Osteoblast (primary cell): ENCODE results near the gene SMAP1. TPM values are rescaled to one million over a fixed set of nuclear protein-coding genes. Genes with fewer than 3 reads are reported as not detected.

Experiments used
- DNase-seq: peaks from one replicate; pipeline ENCODE4 v3.0.0; 2011; ENCODE audit warnings: low spot score, mixed read lengths; ENCODE audit not compliant: insufficient read length; ENCODE audit errors: missing footprints
- H2AFZ ChIP-seq: 2 replicates; pipeline ENCODE4 v1.6.0; 2011; ENCODE audit warnings: mild to moderate bottlenecking, low read length
- H3K27ac ChIP-seq: 2 replicates; pipeline ENCODE4 v1.5.1; 2011; ENCODE audit warnings: mild to moderate bottlenecking, low read depth, low read length, moderate library complexity
- H3K27me3 ChIP-seq: 2 replicates; pipeline ENCODE4 v1.6.0; 2012; ENCODE audit warnings: mild to moderate bottlenecking, control low read depth, inconsistent platforms, low read length, moderate library complexity; ENCODE audit not compliant: insufficient read depth
- H3K36me3 ChIP-seq: 2 replicates; pipeline ENCODE4 v1.5.1; 2011; ENCODE audit warnings: mild to moderate bottlenecking, low read length, control low read depth, moderate library complexity; ENCODE audit not compliant: insufficient read depth
- H3K4me1 ChIP-seq: 2 replicates; pipeline ENCODE4 v1.5.1; 2011; ENCODE audit warnings: mild to moderate bottlenecking, low read length, control low read depth, moderate library complexity; ENCODE audit not compliant: insufficient read depth
- H3K4me2 ChIP-seq: 2 replicates; pipeline ENCODE4 v1.6.0; 2011; ENCODE audit warnings: mild to moderate bottlenecking, low read length; ENCODE audit not compliant: insufficient read depth
- H3K4me3 ChIP-seq: fragments of 200-600 bp; sonication (generic); 3 replicates; pipeline ENCODE4 v1.5.1; 2012; ENCODE audit warnings: mild to moderate bottlenecking, low read length, inconsistent platforms; ENCODE audit not compliant: insufficient read depth
- H3K79me2 ChIP-seq: 2 replicates; pipeline ENCODE4 v1.6.0; 2012; ENCODE audit warnings: mild to moderate bottlenecking, low read length, control low read depth, inconsistent platforms; ENCODE audit not compliant: insufficient read depth
- H3K9me3 ChIP-seq: 2 replicates; pipeline ENCODE4 v1.5.1; 2011; ENCODE audit warnings: low read depth, low read length, control low read depth
- H4K20me1 ChIP-seq: 2 replicates; pipeline ENCODE4 v1.6.0; 2012; ENCODE audit warnings: mild to moderate bottlenecking, low read length, control low read depth; ENCODE audit not compliant: insufficient read depth
- CTCF ChIP-seq: IDR thresholded peaks from 2 replicates; pipeline ENCODE4 v1.5.1; 2011; ENCODE audit warnings: mild to moderate bottlenecking, low read depth, low read length, moderate library complexity; ENCODE audit errors: extremely low read depth
- total RNA-seq: library from RNA; depleted of rRNA; stranded (reverse); fragments of >200 nt; gene quantifications from 2 replicates; pipeline ENCODE4 v1.2.3, GENCODE V29; 2012

SMAP1 gene
- total RNA-seq: 33.7 and 37.7 TPM in 2 replicates

- no peak for TF ChIP-seq CTCF
- H3K4me1 ChIP-seq: peaks cover 15% of the 10 kb centered on the region
- no peaks in the 10 kb centered on the region for H3K36me3 ChIP-seq
Observed at GRCh38 chr6:70667711-70668498, at the start of gene SMAP1. Gene SMAP1 (plus strand): TSS chr6:70667883. CDS start chr6:70668024, 141 bp downstream.

GRCh38 chr6:70620746-70621145 is 46.9 kb upstream of the SMAP1 start:
- Histone ChIP-seq H3K27me3 (no peaks in the 10 kb centered on the region), H3K4me3 (no peak overlapping the region), H2AFZ (no peak overlapping the region), H4K20me1 (no peaks in the 10 kb centered on the region), H3K79me2 (no peaks in the 10 kb centered on the region), H3K4me2 (no peak overlapping the region), H3K36me3 (no peaks in the 10 kb centered on the region), H3K9me3 (no peaks in the 10 kb centered on the region), H3K27ac (no peak overlapping the region), H3K4me1 (no peaks in the 10 kb centered on the region)
- no peak for TF ChIP-seq CTCF
- DNase-seq: no peak

More at GRCh38 chr6:70667711-70668498, at the start of gene SMAP1:
- Histone ChIP-seq H3K27me3 (no peaks in the 10 kb centered on the region), H4K20me1 (peaks cover 21% of the 10 kb centered on the region), H3K79me2 (peaks cover 46% of the 10 kb centered on the region), H3K9me3 (no peaks in the 10 kb centered on the region), H2AFZ (peak within 1 kb of the TSS; percentile 98), H3K4me3 (peak within 1 kb of the TSS; percentile 92), H3K27ac (peak within 1 kb of the TSS; percentile 68), H3K4me2 (peak within 1 kb of the TSS; percentile 89)
- DNase-seq: peak; percentile 97

- DNase-seq: no peak
- H3K79me2 ChIP-seq: no peaks in the 10 kb centered on the region
- H3K9me3 ChIP-seq: no peaks in the 10 kb centered on the region
- no peaks in the 10 kb centered on the region for H3K36me3 ChIP-seq
- H3K4me2 ChIP-seq: no peak overlapping the region
- H3K4me1 ChIP-seq: no peaks in the 10 kb centered on the region
- H3K4me3 ChIP-seq: no peak overlapping the region
- no peak for TF ChIP-seq CTCF
- no peak overlapping the region for H2AFZ ChIP-seq
- H4K20me1 ChIP-seq: no peaks in the 10 kb centered on the region
- H3K27ac ChIP-seq: no peak overlapping the region
- H3K27me3 ChIP-seq: no peaks in the 10 kb centered on the region
Observed at GRCh38 chr6:70622461-70622860, 45.2 kb upstream of the SMAP1 start.

GRCh38 chr6:70625436-70625835 is 42.2 kb upstream of the SMAP1 start:
- H3K4me1 ChIP-seq: no peaks in the 10 kb centered on the region
- H3K27me3 ChIP-seq: no peaks in the 10 kb centered on the region
- no peak overlapping the region for H3K4me3 ChIP-seq
- H3K9me3 ChIP-seq: no peaks in the 10 kb centered on the region
- no peak overlapping the region for H3K4me2 ChIP-seq
- no peak for DNase-seq
- no peaks in the 10 kb centered on the region for H3K79me2 ChIP-seq
- no peak overlapping the region for H2AFZ ChIP-seq
- no peaks in the 10 kb centered on the region for H3K36me3 ChIP-seq
- H4K20me1 ChIP-seq: no peaks in the 10 kb centered on the region
- TF ChIP-seq CTCF: no peak
- H3K27ac ChIP-seq: no peak overlapping the region
